Fibroblast of lung (primary cell): ENCODE results near the gene SH3BP2. TPM values are rescaled to one million over a fixed set of nuclear protein-coding genes. Genes with fewer than 3 reads are reported as not detected.

Experiments used
- DNase-seq, 2 donors: peaks; one replicate each; pipeline versions ENCODE4 v3.0.0 to v3.0.0-alpha.2; 2010; ENCODE audit warnings: low read depth in 2 of 2
- H2AFZ ChIP-seq: 2 replicates; pipeline ENCODE4 v1.5.1; 2012; ENCODE audit warnings: low read length, control low read depth, inconsistent platforms
- H3K27ac ChIP-seq: 2 replicates; pipeline ENCODE4 v1.5.1; 2011; ENCODE audit warnings: low read length, control low read depth; ENCODE audit not compliant: insufficient read depth
- H3K27me3 ChIP-seq: 2 replicates; pipeline ENCODE4 v1.5.1; 2011; ENCODE audit warnings: mild to moderate bottlenecking, low read length; ENCODE audit not compliant: control insufficient read depth, insufficient read depth
- H3K36me3 ChIP-seq: 2 replicates; pipeline ENCODE4 v1.5.1; 2011; ENCODE audit warnings: low read length; ENCODE audit not compliant: control insufficient read depth, insufficient read depth
- H3K4me1 ChIP-seq: 2 replicates; pipeline ENCODE4 v1.5.1; 2011; ENCODE audit warnings: low read length; ENCODE audit not compliant: control insufficient read depth, insufficient read depth; ENCODE audit errors: extremely low read depth
- H3K4me2 ChIP-seq: 2 replicates; pipeline ENCODE4 v1.5.1; 2011; ENCODE audit warnings: low read length, control low read depth; ENCODE audit not compliant: insufficient read depth; ENCODE audit errors: extremely low read depth
- H3K4me3 ChIP-seq, 4 experiments: fragments of 200-600 bp in 1 of 4; sonication (generic) in 1 of 4; replicated peaks in 1 of 4; 2 replicates each; pipeline ENCODE4 v1.5.1; 2011 to 2016; ENCODE audit warnings: low read length in 4 of 4, low read depth in 3 of 4, mild to moderate bottlenecking in 3 of 4, control low read depth in 2 of 4, inconsistent platforms in 1 of 4, mixed read lengths in 1 of 4; ENCODE audit not compliant: insufficient read depth in 1 of 4; ENCODE audit errors: control extremely low read depth in 1 of 4
- H3K79me2 ChIP-seq: 2 replicates; pipeline ENCODE4 v1.5.1; 2012; ENCODE audit warnings: mild to moderate bottlenecking, low read length, inconsistent platforms; ENCODE audit not compliant: control insufficient read depth, insufficient read depth
- H3K9ac ChIP-seq: 2 replicates; pipeline ENCODE4 v1.5.1; 2011; ENCODE audit warnings: mild to moderate bottlenecking, low read length, control low read depth; ENCODE audit not compliant: insufficient read depth
- H3K9me3 ChIP-seq: 2 replicates; pipeline ENCODE4 v1.5.1; 2012; ENCODE audit warnings: low read depth, low read length; ENCODE audit not compliant: control insufficient read depth, insufficient read depth
- H4K20me1 ChIP-seq: 2 replicates; pipeline ENCODE4 v1.5.1; 2011; ENCODE audit warnings: low read length; ENCODE audit not compliant: control insufficient read depth, insufficient read depth; ENCODE audit errors: extremely low read depth
- CTCF ChIP-seq, 2 donors: IDR thresholded peaks in 1 of 2; conservative IDR thresholded peaks in 1 of 2; 1 replicate in 1 of 2; 2 replicates in 1 of 2; pipeline ENCODE4 v1.5.1; 2011 to 2012; ENCODE audit warnings: low read length in 2 of 2, control low read depth in 1 of 2, inconsistent platforms in 1 of 2, low read depth in 1 of 2, mild to moderate bottlenecking in 1 of 2
- EZH2 ChIP-seq: IDR thresholded peaks from 2 replicates; pipeline ENCODE4 v1.5.1; 2012; ENCODE audit warnings: low read length, control low read depth, mild to moderate bottlenecking; ENCODE audit errors: missing control alignments
- polyA plus RNA-seq, 2 donors: library from polyadenylated mRNA; depleted of rRNA in 1 of 2; stranded (reverse) in 1 of 2; unstranded in 1 of 2; fragments of >200 nt; gene quantifications; 2 replicates each; pipeline ENCODE4 v1.2.1, GENCODE V29; 2011 to 2012; ENCODE audit warnings: missing spikeins in 1 of 2
- total RNA-seq: library from RNA; depleted of rRNA; stranded (reverse); fragments of >200 nt; gene quantifications from 2 replicates; pipeline ENCODE4 v1.2.1, GENCODE V29; 2014

Gene SH3BP2
- total and polyA plus RNA-seq, 2 donors (not counting 1 experiment from before 2014, with no cell fraction given), result 8.6 to 14.1 TPM

- Histone ChIP-seq H3K4me1 (peaks cover 13% of the 10 kb centered on the region), H3K4me3 (no peak overlapping the region), H3K9ac (peak overlapping the region; percentile 30), H3K27ac (no peak overlapping the region), H2AFZ (no peak overlapping the region), H3K9me3 (no peaks in the 10 kb centered on the region), H3K79me2 (peaks cover 15% of the 10 kb centered on the region), H4K20me1 (no peaks in the 10 kb centered on the region), H3K36me3 (no peaks in the 10 kb centered on the region), H3K4me2 (no peak overlapping the region), H3K27me3 (no peaks in the 10 kb centered on the region)
- no peak for TF ChIP-seq EZH2
- TF ChIP-seq CTCF (conservative IDR thresholded peaks at IDR 0.05 in 1 of 2, IDR thresholded peaks at IDR 0.05 in 1 of 2; ENCODE audit: low read depth in 1 of 2, low read length in 2 of 2), result no peak
- no peak for DNase-seq
Observed at GRCh38 chr4:2813446-2814405, 20.8 kb downstream of the SH3BP2 start.

GRCh38 chr4:2814627-2815270 is 21.9 kb downstream of the SH3BP2 start:
- TF ChIP-seq CTCF (conservative IDR thresholded peaks at IDR 0.05 in 1 of 2, IDR thresholded peaks at IDR 0.05 in 1 of 2; ENCODE audit: low read depth in 1 of 2, low read length in 2 of 2) (no peak), EZH2 (no peak)
- Histone ChIP-seq H4K20me1 (no peaks in the 10 kb centered on the region), H3K36me3 (no peaks in the 10 kb centered on the region), H3K4me2 (no peak overlapping the region), H3K9ac (no peak overlapping the region), H3K9me3 (no peaks in the 10 kb centered on the region), H3K4me1 (peaks cover 13% of the 10 kb centered on the region), H3K4me3 (no peak overlapping the region), H3K27me3 (no peaks in the 10 kb centered on the region), H3K27ac (no peak overlapping the region), H2AFZ (no peak overlapping the region), H3K79me2 (peaks cover 15% of the 10 kb centered on the region)
- no peak for DNase-seq

DNA sequence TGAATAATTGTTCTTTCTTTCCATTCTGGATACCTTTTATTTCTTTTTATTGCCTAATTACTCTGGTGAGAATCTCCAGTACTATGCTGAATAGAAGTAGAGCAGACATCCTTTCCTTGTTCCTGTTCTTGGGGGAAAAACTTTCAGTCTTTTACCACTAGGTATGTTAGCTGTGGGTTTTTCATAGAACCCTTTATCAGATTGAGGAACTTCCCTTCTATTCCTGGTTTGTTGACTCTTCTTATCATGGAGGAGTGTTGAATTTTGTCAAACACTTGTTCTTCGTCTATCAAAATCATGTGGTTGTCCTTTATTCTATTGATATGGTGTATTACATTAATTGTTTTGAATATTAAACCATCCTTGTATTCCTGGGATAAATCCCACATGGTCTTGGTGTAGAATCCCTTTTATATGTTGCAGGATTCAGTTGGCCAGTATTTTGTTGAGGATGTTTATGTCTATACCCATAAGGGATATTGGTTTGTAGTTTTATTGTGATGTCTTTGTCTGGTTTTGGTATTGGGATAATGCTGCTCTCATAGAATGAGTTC is 23.6 kb downstream of the SH3BP2 start:
- Histone ChIP-seq H2AFZ (no peak overlapping the region), H3K27me3 (no peaks in the 10 kb centered on the region), H3K4me1 (peaks cover 13% of the 10 kb centered on the region), H3K9ac (no peak overlapping the region), H3K36me3 (no peaks in the 10 kb centered on the region), H3K27ac (no peak overlapping the region), H3K4me3 (no peak overlapping the region), H3K4me2 (no peak overlapping the region), H4K20me1 (no peaks in the 10 kb centered on the region), H3K9me3 (no peaks in the 10 kb centered on the region), H3K79me2 (peaks cover 15% of the 10 kb centered on the region)
- TF ChIP-seq EZH2 (no peak), CTCF (conservative IDR thresholded peaks at IDR 0.05 in 1 of 2, IDR thresholded peaks at IDR 0.05 in 1 of 2; ENCODE audit: low read depth in 1 of 2, low read length in 2 of 2) (no peak)
- DNase-seq, result no peak
